Panc1 (cell line): ENCODE measurements around the gene ESRRA.

ENCODE experiments used
- POLR2AphosphoS5 ChIP-seq: IDR thresholded peaks from 2 replicates; pipeline ENCODE4 v1.6.1; 2012; ENCODE audit warnings: mild to moderate bottlenecking, low read depth, low read length, moderate library complexity
- TCF7L2 ChIP-seq: IDR thresholded peaks from 2 replicates; pipeline ENCODE4 v1.6.1; 2011; ENCODE audit warnings: mild to moderate bottlenecking, low read depth, low read length, inconsistent platforms
- TF ChIP-seq, protein P1 (sequence below): fragments of 450-650 bp; IDR thresholded peaks from 2 replicates; pipeline ENCODE4 v1.5.1; 2017; ENCODE audit warnings: mild to moderate bottlenecking
- TF ChIP-seq, protein P2 (sequence below), 2 experiments: IDR thresholded peaks; 2 replicates each; pipeline ENCODE4 v1.6.1; 2011 to 2012; ENCODE audit warnings: low read depth in 2 of 2, control low read depth in 1 of 2, low read length in 1 of 2, mild to moderate bottlenecking in 1 of 2, moderate library complexity in 1 of 2; ENCODE audit not compliant: insufficient read depth in 1 of 2

DNA sequence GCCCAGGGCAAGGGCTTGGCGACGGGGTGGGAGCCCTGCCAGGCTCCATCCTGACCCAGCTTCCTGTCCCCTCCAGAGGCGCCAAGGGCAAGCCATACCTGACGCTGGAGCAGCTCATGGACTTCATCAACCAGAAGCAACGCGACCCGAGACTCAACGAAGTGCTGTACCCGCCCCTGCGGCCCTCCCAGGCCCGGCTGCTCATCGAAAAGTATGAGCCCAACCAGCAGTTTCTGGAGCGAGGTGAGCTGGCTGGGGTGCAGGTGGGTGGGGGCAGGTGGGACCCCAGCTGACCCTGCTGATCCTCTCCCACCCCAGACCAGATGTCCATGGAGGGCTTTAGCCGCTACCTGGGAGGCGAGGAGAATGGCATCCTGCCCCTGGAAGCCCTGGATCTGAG is 49.0 kb upstream of the ESRRA start:
- TF ChIP-seq TCF7L2 (no peak), POLR2AphosphoS5 (no peak)
- TF ChIP-seq, protein P1, sequence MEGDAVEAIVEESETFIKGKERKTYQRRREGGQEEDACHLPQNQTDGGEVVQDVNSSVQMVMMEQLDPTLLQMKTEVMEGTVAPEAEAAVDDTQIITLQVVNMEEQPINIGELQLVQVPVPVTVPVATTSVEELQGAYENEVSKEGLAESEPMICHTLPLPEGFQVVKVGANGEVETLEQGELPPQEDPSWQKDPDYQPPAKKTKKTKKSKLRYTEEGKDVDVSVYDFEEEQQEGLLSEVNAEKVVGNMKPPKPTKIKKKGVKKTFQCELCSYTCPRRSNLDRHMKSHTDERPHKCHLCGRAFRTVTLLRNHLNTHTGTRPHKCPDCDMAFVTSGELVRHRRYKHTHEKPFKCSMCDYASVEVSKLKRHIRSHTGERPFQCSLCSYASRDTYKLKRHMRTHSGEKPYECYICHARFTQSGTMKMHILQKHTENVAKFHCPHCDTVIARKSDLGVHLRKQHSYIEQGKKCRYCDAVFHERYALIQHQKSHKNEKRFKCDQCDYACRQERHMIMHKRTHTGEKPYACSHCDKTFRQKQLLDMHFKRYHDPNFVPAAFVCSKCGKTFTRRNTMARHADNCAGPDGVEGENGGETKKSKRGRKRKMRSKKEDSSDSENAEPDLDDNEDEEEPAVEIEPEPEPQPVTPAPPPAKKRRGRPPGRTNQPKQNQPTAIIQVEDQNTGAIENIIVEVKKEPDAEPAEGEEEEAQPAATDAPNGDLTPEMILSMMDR: no peak
- TF ChIP-seq, protein P2, sequence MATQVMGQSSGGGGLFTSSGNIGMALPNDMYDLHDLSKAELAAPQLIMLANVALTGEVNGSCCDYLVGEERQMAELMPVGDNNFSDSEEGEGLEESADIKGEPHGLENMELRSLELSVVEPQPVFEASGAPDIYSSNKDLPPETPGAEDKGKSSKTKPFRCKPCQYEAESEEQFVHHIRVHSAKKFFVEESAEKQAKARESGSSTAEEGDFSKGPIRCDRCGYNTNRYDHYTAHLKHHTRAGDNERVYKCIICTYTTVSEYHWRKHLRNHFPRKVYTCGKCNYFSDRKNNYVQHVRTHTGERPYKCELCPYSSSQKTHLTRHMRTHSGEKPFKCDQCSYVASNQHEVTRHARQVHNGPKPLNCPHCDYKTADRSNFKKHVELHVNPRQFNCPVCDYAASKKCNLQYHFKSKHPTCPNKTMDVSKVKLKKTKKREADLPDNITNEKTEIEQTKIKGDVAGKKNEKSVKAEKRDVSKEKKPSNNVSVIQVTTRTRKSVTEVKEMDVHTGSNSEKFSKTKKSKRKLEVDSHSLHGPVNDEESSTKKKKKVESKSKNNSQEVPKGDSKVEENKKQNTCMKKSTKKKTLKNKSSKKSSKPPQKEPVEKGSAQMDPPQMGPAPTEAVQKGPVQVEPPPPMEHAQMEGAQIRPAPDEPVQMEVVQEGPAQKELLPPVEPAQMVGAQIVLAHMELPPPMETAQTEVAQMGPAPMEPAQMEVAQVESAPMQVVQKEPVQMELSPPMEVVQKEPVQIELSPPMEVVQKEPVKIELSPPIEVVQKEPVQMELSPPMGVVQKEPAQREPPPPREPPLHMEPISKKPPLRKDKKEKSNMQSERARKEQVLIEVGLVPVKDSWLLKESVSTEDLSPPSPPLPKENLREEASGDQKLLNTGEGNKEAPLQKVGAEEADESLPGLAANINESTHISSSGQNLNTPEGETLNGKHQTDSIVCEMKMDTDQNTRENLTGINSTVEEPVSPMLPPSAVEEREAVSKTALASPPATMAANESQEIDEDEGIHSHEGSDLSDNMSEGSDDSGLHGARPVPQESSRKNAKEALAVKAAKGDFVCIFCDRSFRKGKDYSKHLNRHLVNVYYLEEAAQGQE (IDR thresholded peaks at IDR 0.05; ENCODE audit: insufficient read depth in 1 of 2, low read depth in 2 of 2, low read length in 1 of 2): no peak
